Hepatocyte (in vitro differentiated cells): ENCODE data around the gene GPR89A. TPM values are rescaled to one million over a fixed set of nuclear protein-coding genes. Genes with fewer than 3 reads are reported as not detected.

Experiments
- DNase-seq: peaks from one replicate; pipeline ENCODE4 v3.0.0-alpha.2; 2016; ENCODE audit warnings: low spot score
- H2AFZ ChIP-seq: fragments of 200-600 bp; sonication (generic); 2 replicates; pipeline ENCODE4 v1.6.0; 2016; ENCODE audit warnings: antibody characterized with exemption, mild to moderate bottlenecking
- H3K27ac ChIP-seq: fragments of 200-600 bp; sonication (generic); 2 replicates; pipeline ENCODE4 v1.5.1; 2016; ENCODE audit warnings: mild to moderate bottlenecking
- H3K27me3 ChIP-seq: fragments of 200-600 bp; sonication (generic); 2 replicates; pipeline ENCODE4 v1.6.1; 2016
- H3K36me3 ChIP-seq: fragments of 200-600 bp; sonication (generic); replicated peaks from 2 replicates; pipeline ENCODE4 v1.5.1; 2016; ENCODE audit warnings: low read depth; ENCODE audit not compliant: insufficient read depth
- H3K4me1 ChIP-seq: fragments of 200-600 bp; sonication (generic); 2 replicates; pipeline ENCODE4 v1.5.1; 2016; ENCODE audit warnings: mild to moderate bottlenecking, moderate library complexity; ENCODE audit not compliant: insufficient read depth
- H3K4me2 ChIP-seq: fragments of 200-600 bp; sonication (generic); 2 replicates; pipeline ENCODE4 v1.6.0; 2016
- H3K4me3 ChIP-seq: fragments of 200-600 bp; sonication (generic); 2 replicates; pipeline ENCODE4 v1.5.1; 2016; ENCODE audit warnings: mild to moderate bottlenecking
- H3K79me2 ChIP-seq: fragments of 200-600 bp; sonication (generic); 2 replicates; pipeline ENCODE4 v1.6.0; 2017; ENCODE audit warnings: mild to moderate bottlenecking
- H3K9me2 ChIP-seq: fragments of 200-600 bp; sonication (generic); replicated peaks from 2 replicates; pipeline ENCODE4 v1.6.0; 2017; ENCODE audit warnings: mild to moderate bottlenecking; ENCODE audit not compliant: insufficient read depth
- H3K9me3 ChIP-seq: fragments of 200-600 bp; sonication (generic); 2 replicates; pipeline ENCODE4 v1.5.1; 2016; ENCODE audit warnings: low read depth, mild to moderate bottlenecking
- H4K20me1 ChIP-seq: fragments of 200-600 bp; sonication (generic); 2 replicates; pipeline ENCODE4 v1.6.0; 2016; ENCODE audit warnings: mild to moderate bottlenecking; ENCODE audit not compliant: insufficient read depth, poor library complexity, severe bottlenecking
- CTCF ChIP-seq: fragments of 200-600 bp; sonication (generic); IDR thresholded peaks from 2 replicates; pipeline ENCODE4 v1.5.1; 2016; ENCODE audit warnings: antibody characterized with exemption, mild to moderate bottlenecking; ENCODE audit not compliant: poor library complexity
- EZH2 ChIP-seq: fragments of 200-600 bp; sonication (generic); IDR thresholded peaks from 2 replicates; pipeline ENCODE4 v1.6.1; 2016; ENCODE audit warnings: antibody characterized with exemption, mild to moderate bottlenecking, borderline replicate concordance
- EZH2phosphoT487 ChIP-seq: fragments of 200-600 bp; sonication (generic); IDR thresholded peaks from one replicate; pipeline ENCODE4 v1.6.1; 2018; ENCODE audit warnings: antibody characterized with exemption, mild to moderate bottlenecking, low read depth, moderate library complexity; ENCODE audit not compliant: unreplicated experiment, severe bottlenecking
- WGBS: methylation state at CpG from one replicate; pipeline ENCODE4 v1.1.6; 2016; ENCODE audit warnings: low lambda C conversion rate; ENCODE audit errors: missing lambda C conversion rate; 5-methylcytosine and 5-hydroxymethylcytosine counted together
- polyA plus RNA-seq: library from polyadenylated mRNA; unstranded; fragments of >200 nt; fragmentation: Nextera tagmentation; extraction: Ambion mirVana; gene quantifications from 2 replicates; pipeline ENCODE4 v1.2.1, GENCODE V29; 2016
- total RNA-seq: library from RNA; depleted of rRNA; stranded (reverse); fragments of >200 nt; gene quantifications from 2 replicates; pipeline ENCODE4 v1.2.3, GENCODE V29; 2014

Gene GPR89A
- total and polyA plus RNA-seq, 2 experiments from 2014 or later = 29.5 to 39.7 TPM

- 81% methylated on average over 5 of the region's 5 CpGs for WGBS
- H4K20me1 ChIP-seq = no peaks in the 10 kb centered on the region
- no peaks in the 10 kb centered on the region for H3K79me2 ChIP-seq
- no peaks in the 10 kb centered on the region for H3K9me2 ChIP-seq
- no peaks in the 10 kb centered on the region for H3K9me3 ChIP-seq
- H3K4me1 ChIP-seq = peaks cover 5% of the 10 kb centered on the region
- TF ChIP-seq EZH2 (no peak), CTCF (no peak), EZH2phosphoT487 (no peak)
- no peak overlapping the region for H3K4me3 ChIP-seq
- no peaks in the 10 kb centered on the region for H3K27me3 ChIP-seq
- DNase-seq = no peak
- peak overlapping the region; percentile 11 for H3K4me2 ChIP-seq
- H3K36me3 ChIP-seq = no peaks in the 10 kb centered on the region
- H2AFZ ChIP-seq = no peak overlapping the region
- peak overlapping the region; percentile 0 for H3K27ac ChIP-seq
These were observed 83.1 kb downstream of the GPR89A start for GRCh38 chr1:145690587-145691558.

- no peaks in the 10 kb centered on the region for H4K20me1 ChIP-seq
- whole genome bisulfite sequencing = 95% methylated on average over 11 of the region's 11 CpGs
These were observed 85.1 kb downstream of the GPR89A start for GRCh38 chr1:145692785-145693443.

GRCh38 chr1:145695821-145696629 lies 88.2 kb downstream of the GPR89A start:
- WGBS = 82% methylated on average over 5 of the region's 5 CpGs
- Histone ChIP-seq H3K4me2 (no peak overlapping the region), H3K9me3 (no peaks in the 10 kb centered on the region), H3K79me2 (peaks cover 4% of the 10 kb centered on the region), H2AFZ (no peak overlapping the region), H3K4me3 (no peak overlapping the region), H3K27ac (no peak overlapping the region), H3K36me3 (no peaks in the 10 kb centered on the region), H3K4me1 (peaks cover under 1% of the 10 kb centered on the region), H3K27me3 (no peaks in the 10 kb centered on the region), H3K9me2 (no peaks in the 10 kb centered on the region), H4K20me1 (no peaks in the 10 kb centered on the region)
- no peak for DNase-seq
- TF ChIP-seq CTCF (no peak), EZH2 (no peak), EZH2phosphoT487 (no peak)

More at GRCh38 chr1:145692785-145693443, 85.1 kb downstream of the GPR89A start:
- no peak overlapping the region for H3K27ac ChIP-seq
- H3K4me2 ChIP-seq = no peak overlapping the region
- peaks cover 5% of the 10 kb centered on the region for H3K4me1 ChIP-seq
- no peak overlapping the region for H2AFZ ChIP-seq
- H3K27me3 ChIP-seq = no peaks in the 10 kb centered on the region
- DNase-seq = no peak
- no peaks in the 10 kb centered on the region for H3K9me2 ChIP-seq
- H3K36me3 ChIP-seq = no peaks in the 10 kb centered on the region
- no peak for TF ChIP-seq EZH2
- no peak for TF ChIP-seq EZH2phosphoT487
- TF ChIP-seq CTCF = no peak
- H3K9me3 ChIP-seq = no peaks in the 10 kb centered on the region
- peaks cover 4% of the 10 kb centered on the region for H3K79me2 ChIP-seq
- H3K4me3 ChIP-seq = no peak overlapping the region
